Measurements from ENCODE around the gene DPYD. TPM values are rescaled to one million over a fixed set of nuclear protein-coding genes. Genes with fewer than 3 reads are reported as not detected.

The DPYD gene
- total RNA-seq, 2 experiments from 2014 or later = 7.5 to 7.9 TPM

- no peak for DNase-seq
- Mint-ChIP-seq H3K4me1 (peaks cover 2% of the 10 kb centered on the region), H3K27me3 (no peaks in the 10 kb centered on the region), H3K9me3 (no peaks in the 10 kb centered on the region), H3K36me3 (peaks cover 27% of the 10 kb centered on the region), H3K4me3 (no peak overlapping the region), H3K27ac (no peak overlapping the region)
These were observed 239.9 kb downstream of the DPYD start for GRCh38 chr1:97680894-97681293.

- no peak for DNase-seq
- Mint-ChIP-seq H3K36me3 (peaks cover 24% of the 10 kb centered on the region), H3K27ac (no peak overlapping the region), H3K9me3 (no peaks in the 10 kb centered on the region), H3K4me1 (peaks cover 2% of the 10 kb centered on the region), H3K4me3 (no peak overlapping the region), H3K27me3 (no peaks in the 10 kb centered on the region)
These were observed 240.4 kb downstream of the DPYD start for GRCh38 chr1:97680470-97680869.

- H3K4me1 Mint-ChIP-seq = no peaks in the 10 kb centered on the region
- DNase-seq = no peak
- no peak overlapping the region for H3K4me3 Mint-ChIP-seq
- H3K9me3 Mint-ChIP-seq = no peaks in the 10 kb centered on the region
- no peaks in the 10 kb centered on the region for H3K27me3 Mint-ChIP-seq
- no peak overlapping the region for H3K27ac Mint-ChIP-seq
- peaks cover 25% of the 10 kb centered on the region for H3K36me3 Mint-ChIP-seq
These were observed 243.1 kb downstream of the DPYD start for GRCh38 chr1:97677702-97678101.

GRCh38 chr1:97674517-97674916 lies 246.3 kb downstream of the DPYD start:
- no peaks in the 10 kb centered on the region for H3K9me3 Mint-ChIP-seq
- DNase-seq = no peak
- no peaks in the 10 kb centered on the region for H3K4me1 Mint-ChIP-seq
- peaks cover 28% of the 10 kb centered on the region for H3K36me3 Mint-ChIP-seq
- H3K27ac Mint-ChIP-seq = no peak overlapping the region
- H3K27me3 Mint-ChIP-seq = no peaks in the 10 kb centered on the region
- no peak overlapping the region for H3K4me3 Mint-ChIP-seq

- Mint-ChIP-seq H3K4me3 (no peak overlapping the region), H3K4me1 (no peaks in the 10 kb centered on the region), H3K27ac (no peak overlapping the region), H3K36me3 (peaks cover 15% of the 10 kb centered on the region), H3K9me3 (no peaks in the 10 kb centered on the region), H3K27me3 (no peaks in the 10 kb centered on the region)
- no peak for DNase-seq
These were observed 251.9 kb downstream of the DPYD start for GRCh38 chr1:97668945-97669344.

GRCh38 chr1:97660431-97661105 lies 260.3 kb downstream of the DPYD start:
- Mint-ChIP-seq H3K4me1 (peaks cover 1% of the 10 kb centered on the region), H3K27me3 (no peaks in the 10 kb centered on the region), H3K9me3 (no peaks in the 10 kb centered on the region), H3K36me3 (peaks cover 7% of the 10 kb centered on the region), H3K27ac (no peak overlapping the region), H3K4me3 (no peak overlapping the region)
- no peak for DNase-seq

GRCh38 chr1:97654876-97655585 lies 265.8 kb downstream of the DPYD start:
- Mint-ChIP-seq H3K36me3 (peaks cover 11% of the 10 kb centered on the region), H3K27ac (no peak overlapping the region), H3K27me3 (no peaks in the 10 kb centered on the region), H3K4me1 (no peaks in the 10 kb centered on the region), H3K4me3 (no peak overlapping the region), H3K9me3 (no peaks in the 10 kb centered on the region)
- no peak for DNase-seq

GRCh38 chr1:97651250-97651649 lies 269.6 kb downstream of the DPYD start:
- H3K4me3 Mint-ChIP-seq = no peak overlapping the region
- no peaks in the 10 kb centered on the region for H3K4me1 Mint-ChIP-seq
- peaks cover 18% of the 10 kb centered on the region for H3K36me3 Mint-ChIP-seq
- H3K27me3 Mint-ChIP-seq = no peaks in the 10 kb centered on the region
- no peak for DNase-seq
- H3K9me3 Mint-ChIP-seq = peaks cover 9% of the 10 kb centered on the region
- no peak overlapping the region for H3K27ac Mint-ChIP-seq

- Mint-ChIP-seq H3K27ac (no peak overlapping the region), H3K27me3 (no peaks in the 10 kb centered on the region), H3K36me3 (peaks cover 18% of the 10 kb centered on the region), H3K4me1 (no peaks in the 10 kb centered on the region), H3K4me3 (no peak overlapping the region), H3K9me3 (peaks cover 14% of the 10 kb centered on the region)
- DNase-seq = no peak
These were observed 271.2 kb downstream of the DPYD start for GRCh38 chr1:97649591-97649990.

- no peak overlapping the region for H3K4me3 Mint-ChIP-seq
- DNase-seq = no peak
- H3K36me3 Mint-ChIP-seq = peaks cover 21% of the 10 kb centered on the region
- H3K27me3 Mint-ChIP-seq = no peaks in the 10 kb centered on the region
- H3K9me3 Mint-ChIP-seq = peaks cover 15% of the 10 kb centered on the region
- no peak overlapping the region for H3K27ac Mint-ChIP-seq
- no peaks in the 10 kb centered on the region for H3K4me1 Mint-ChIP-seq
These were observed 273.1 kb downstream of the DPYD start for GRCh38 chr1:97647776-97648175.

GRCh38 chr1:97646071-97646470 lies 274.8 kb downstream of the DPYD start:
- no peak for DNase-seq
- no peak overlapping the region for H3K4me3 Mint-ChIP-seq
- peaks cover 29% of the 10 kb centered on the region for H3K36me3 Mint-ChIP-seq
- no peaks in the 10 kb centered on the region for H3K4me1 Mint-ChIP-seq
- no peak overlapping the region for H3K27ac Mint-ChIP-seq
- H3K27me3 Mint-ChIP-seq = no peaks in the 10 kb centered on the region
- peaks cover 17% of the 10 kb centered on the region for H3K9me3 Mint-ChIP-seq

GRCh38 chr1:97640677-97641076 lies 280.2 kb downstream of the DPYD start:
- Mint-ChIP-seq H3K36me3 (peaks cover 17% of the 10 kb centered on the region), H3K4me3 (no peak overlapping the region), H3K9me3 (peaks cover 4% of the 10 kb centered on the region), H3K4me1 (no peaks in the 10 kb centered on the region), H3K27ac (no peak overlapping the region), H3K27me3 (no peaks in the 10 kb centered on the region)
- DNase-seq = no peak

GRCh38 chr1:97636941-97637340 lies 283.9 kb downstream of the DPYD start:
- H3K27ac Mint-ChIP-seq = no peak overlapping the region
- H3K36me3 Mint-ChIP-seq = peaks cover 14% of the 10 kb centered on the region
- H3K9me3 Mint-ChIP-seq = no peaks in the 10 kb centered on the region
- no peaks in the 10 kb centered on the region for H3K27me3 Mint-ChIP-seq
- no peak for DNase-seq
- H3K4me3 Mint-ChIP-seq = no peak overlapping the region
- H3K4me1 Mint-ChIP-seq = peaks cover 4% of the 10 kb centered on the region

GRCh38 chr1:97634758-97635157 lies 286.1 kb downstream of the DPYD start:
- no peaks in the 10 kb centered on the region for H3K27me3 Mint-ChIP-seq
- H3K27ac Mint-ChIP-seq = no peak overlapping the region
- no peak for DNase-seq
- no peak overlapping the region for H3K4me3 Mint-ChIP-seq
- no peaks in the 10 kb centered on the region for H3K9me3 Mint-ChIP-seq
- peaks cover 10% of the 10 kb centered on the region for H3K4me1 Mint-ChIP-seq
- peaks cover 8% of the 10 kb centered on the region for H3K36me3 Mint-ChIP-seq

GRCh38 chr1:97632776-97633175 lies 288.1 kb downstream of the DPYD start:
- Mint-ChIP-seq H3K36me3 (peaks cover 8% of the 10 kb centered on the region), H3K4me1 (peaks cover 10% of the 10 kb centered on the region)

GRCh38 chr1:97632075-97632474 lies 288.8 kb downstream of the DPYD start:
- peaks cover 8% of the 10 kb centered on the region for H3K36me3 Mint-ChIP-seq
- H3K4me1 Mint-ChIP-seq = peaks cover 10% of the 10 kb centered on the region
- DNase-seq = no peak
- no peaks in the 10 kb centered on the region for H3K9me3 Mint-ChIP-seq
- no peak overlapping the region for H3K4me3 Mint-ChIP-seq
- no peak overlapping the region for H3K27ac Mint-ChIP-seq
- no peaks in the 10 kb centered on the region for H3K27me3 Mint-ChIP-seq

More at GRCh38 chr1:97632776-97633175, 288.1 kb downstream of the DPYD start:
- DNase-seq = no peak
- Mint-ChIP-seq H3K27me3 (no peaks in the 10 kb centered on the region), H3K27ac (no peak overlapping the region), H3K9me3 (no peaks in the 10 kb centered on the region), H3K4me3 (no peak overlapping the region)
